DND-41 (cell line): ENCODE measurements around the gene CASP6.

Experiments used
- EZH2 ChIP-seq: IDR thresholded peaks from 3 replicates; pipeline ENCODE4 v1.6.1; 2012; ENCODE audit warnings: borderline replicate concordance, low read depth, mild to moderate bottlenecking, moderate library complexity, low read length, inconsistent platforms; ENCODE audit not compliant: severe bottlenecking
- TF ChIP-seq, protein P1 (sequence below): IDR thresholded peaks from 2 replicates; pipeline ENCODE4 v1.5.1; 2012; ENCODE audit warnings: borderline replicate concordance, low read length, moderate library complexity, mild to moderate bottlenecking; ENCODE audit not compliant: poor library complexity, severe bottlenecking; ENCODE audit errors: extremely low read depth

DNA sequence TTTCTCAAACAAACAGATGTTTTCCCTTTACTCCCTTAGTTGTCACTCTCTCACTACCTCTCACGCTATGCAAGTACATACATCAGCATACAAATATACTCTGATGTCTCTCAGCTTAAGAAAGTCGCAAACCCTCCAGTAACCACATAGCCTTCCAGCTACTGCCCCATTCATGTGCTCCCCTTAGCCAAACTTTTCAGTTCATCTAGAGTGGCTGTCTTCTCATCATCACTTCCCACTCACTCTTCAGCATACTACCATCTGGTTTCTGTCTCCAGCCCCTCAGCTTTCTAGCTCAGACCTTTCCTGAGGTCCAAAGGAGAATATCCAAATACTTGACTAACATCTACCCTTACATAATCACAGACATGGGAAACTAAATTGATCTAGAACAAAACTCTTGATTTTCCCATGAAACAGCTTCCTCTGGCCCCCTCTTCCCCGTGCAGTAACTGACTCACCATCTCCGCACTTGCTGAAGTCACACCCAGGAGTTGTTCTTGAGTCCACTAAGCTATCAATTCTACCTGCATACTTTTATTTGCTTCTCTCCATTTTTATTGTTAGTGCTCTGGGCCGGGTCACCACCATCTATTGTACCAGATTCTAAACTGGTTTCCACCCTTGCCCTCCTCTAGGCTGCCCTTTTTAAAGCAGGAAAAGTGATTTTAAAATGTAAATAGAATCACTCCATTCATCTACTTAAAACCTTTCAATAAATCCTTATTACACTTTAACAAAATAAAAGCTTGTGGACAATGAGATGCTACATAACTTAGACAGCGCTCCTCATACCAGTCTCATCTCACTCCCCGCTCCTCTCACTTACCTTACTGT is 57.2 kb downstream of the CASP6 start:
- TF ChIP-seq, protein P1, sequence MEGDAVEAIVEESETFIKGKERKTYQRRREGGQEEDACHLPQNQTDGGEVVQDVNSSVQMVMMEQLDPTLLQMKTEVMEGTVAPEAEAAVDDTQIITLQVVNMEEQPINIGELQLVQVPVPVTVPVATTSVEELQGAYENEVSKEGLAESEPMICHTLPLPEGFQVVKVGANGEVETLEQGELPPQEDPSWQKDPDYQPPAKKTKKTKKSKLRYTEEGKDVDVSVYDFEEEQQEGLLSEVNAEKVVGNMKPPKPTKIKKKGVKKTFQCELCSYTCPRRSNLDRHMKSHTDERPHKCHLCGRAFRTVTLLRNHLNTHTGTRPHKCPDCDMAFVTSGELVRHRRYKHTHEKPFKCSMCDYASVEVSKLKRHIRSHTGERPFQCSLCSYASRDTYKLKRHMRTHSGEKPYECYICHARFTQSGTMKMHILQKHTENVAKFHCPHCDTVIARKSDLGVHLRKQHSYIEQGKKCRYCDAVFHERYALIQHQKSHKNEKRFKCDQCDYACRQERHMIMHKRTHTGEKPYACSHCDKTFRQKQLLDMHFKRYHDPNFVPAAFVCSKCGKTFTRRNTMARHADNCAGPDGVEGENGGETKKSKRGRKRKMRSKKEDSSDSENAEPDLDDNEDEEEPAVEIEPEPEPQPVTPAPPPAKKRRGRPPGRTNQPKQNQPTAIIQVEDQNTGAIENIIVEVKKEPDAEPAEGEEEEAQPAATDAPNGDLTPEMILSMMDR = no peak
- no peak for TF ChIP-seq EZH2
